Prostate gland (tissue), 2 donors: ENCODE results near the gene RABEP2.

ENCODE experiments used
- POLR2A ChIP-seq: fragments of 450-650 bp; IDR thresholded peaks from one replicate; pipeline ENCODE4 v1.6.1; 2016; ENCODE audit warnings: antibody characterized with exemption, mild to moderate bottlenecking
- POLR2AphosphoS5 ChIP-seq: sonication (generic); formaldehyde crosslinking; IDR thresholded peaks from one replicate; pipeline ENCODE4 v1.6.1; 2017; ENCODE audit warnings: antibody characterized with exemption
- TF ChIP-seq, protein P1 (sequence below), 4 experiments: fragments of 200-600 bp in 2 of 4; fragments of 450-650 bp in 2 of 4; sonication (generic) in 2 of 4; IDR thresholded peaks; 1 replicate in 3 of 4; 2 replicates in 1 of 4; pipeline ENCODE4 v1.5.1; 2016 to 2019; ENCODE audit warnings: antibody characterized with exemption in 4 of 4, mild to moderate bottlenecking in 2 of 4, moderate library complexity in 2 of 4

DNA sequence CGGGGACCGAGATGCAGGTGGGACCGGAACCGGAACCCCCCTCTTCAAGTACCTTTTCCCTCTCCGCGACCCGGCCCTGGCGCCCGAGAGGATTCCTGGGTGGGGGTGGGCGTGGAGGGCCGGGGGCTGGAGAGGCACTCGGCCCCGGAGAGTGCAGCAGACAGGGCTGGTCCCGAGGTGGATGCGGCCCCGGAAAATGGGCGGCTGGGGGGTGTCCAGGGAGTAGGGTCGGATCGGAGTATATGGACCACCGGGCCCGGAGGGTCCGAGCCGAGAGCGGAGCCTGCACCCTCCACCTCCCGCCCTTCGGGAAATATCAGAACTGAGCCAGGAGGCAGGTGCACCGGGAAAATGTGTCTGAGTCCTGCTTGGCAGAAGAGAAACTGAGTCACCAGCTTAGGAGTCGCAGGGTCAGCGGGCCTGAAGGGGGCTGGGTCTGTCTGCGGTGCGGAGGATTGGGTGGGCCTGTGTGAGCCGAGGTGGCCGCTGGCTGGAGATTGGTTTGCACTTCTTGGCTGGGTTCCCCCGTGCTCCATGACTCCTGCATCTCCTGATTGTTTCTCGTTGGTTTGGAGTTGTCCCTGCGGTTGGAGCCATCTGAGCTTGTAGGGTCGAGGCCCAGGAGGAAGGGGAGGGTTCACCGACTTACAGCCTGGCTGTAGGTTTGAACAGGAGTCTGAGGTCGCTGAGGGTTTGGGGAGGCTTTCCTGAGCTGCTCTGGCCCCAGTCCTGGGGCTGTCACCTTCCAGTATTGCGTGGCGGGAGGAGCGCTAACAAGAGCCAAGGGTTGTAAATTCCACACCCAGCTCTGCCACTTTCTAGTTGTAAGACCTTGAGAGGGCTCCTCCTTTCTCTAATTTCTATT lies 60.9 kb downstream of the RABEP2 start:
- TF ChIP-seq, protein P1, sequence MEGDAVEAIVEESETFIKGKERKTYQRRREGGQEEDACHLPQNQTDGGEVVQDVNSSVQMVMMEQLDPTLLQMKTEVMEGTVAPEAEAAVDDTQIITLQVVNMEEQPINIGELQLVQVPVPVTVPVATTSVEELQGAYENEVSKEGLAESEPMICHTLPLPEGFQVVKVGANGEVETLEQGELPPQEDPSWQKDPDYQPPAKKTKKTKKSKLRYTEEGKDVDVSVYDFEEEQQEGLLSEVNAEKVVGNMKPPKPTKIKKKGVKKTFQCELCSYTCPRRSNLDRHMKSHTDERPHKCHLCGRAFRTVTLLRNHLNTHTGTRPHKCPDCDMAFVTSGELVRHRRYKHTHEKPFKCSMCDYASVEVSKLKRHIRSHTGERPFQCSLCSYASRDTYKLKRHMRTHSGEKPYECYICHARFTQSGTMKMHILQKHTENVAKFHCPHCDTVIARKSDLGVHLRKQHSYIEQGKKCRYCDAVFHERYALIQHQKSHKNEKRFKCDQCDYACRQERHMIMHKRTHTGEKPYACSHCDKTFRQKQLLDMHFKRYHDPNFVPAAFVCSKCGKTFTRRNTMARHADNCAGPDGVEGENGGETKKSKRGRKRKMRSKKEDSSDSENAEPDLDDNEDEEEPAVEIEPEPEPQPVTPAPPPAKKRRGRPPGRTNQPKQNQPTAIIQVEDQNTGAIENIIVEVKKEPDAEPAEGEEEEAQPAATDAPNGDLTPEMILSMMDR (IDR thresholded peaks at IDR 0.05): no peak
- no peak for TF ChIP-seq POLR2A
- no peak for TF ChIP-seq POLR2AphosphoS5
